Body of pancreas (tissue), 4 donors: Measurements from ENCODE around the gene RBP5. TPM values are rescaled to one million over a fixed set of nuclear protein-coding genes. Genes with fewer than 3 reads are reported as not detected.

ENCODE experiments used
- ATAC-seq: fragments of 150-250 bp; one replicate; pipeline ENCODE4 v1.9.1; 2016
- DNase-seq, 4 donors: peaks; one replicate each; pipeline ENCODE4 v3.0.0-alpha.2; 2019
- H3K27ac ChIP-seq, 4 donors: fragments of 200-600 bp; sonication (generic); 1 replicate in 3 of 4; 2 replicates in 1 of 4; pipeline versions ENCODE4 v1.5.1 to v1.6.1; 2016 to 2019; ENCODE audit warnings: mild to moderate bottlenecking in 1 of 4, mixed read lengths in 1 of 4, moderate library complexity in 1 of 4
- H3K27me3 ChIP-seq, 2 donors: fragments of 200-600 bp; sonication (generic); one replicate each; pipeline ENCODE4 v1.6.0; 2016; ENCODE audit warnings: mild to moderate bottlenecking in 1 of 2
- H3K36me3 ChIP-seq, 2 donors: fragments of 200-600 bp; sonication (generic); replicated peaks in 1 of 2; 2 replicates each; pipeline ENCODE4 v1.5.1; 2016; ENCODE audit warnings: low read depth in 2 of 2; ENCODE audit not compliant: insufficient read depth in 1 of 2
- H3K4me1 ChIP-seq: fragments of 200-600 bp; sonication (generic); one replicate; pipeline ENCODE4 v1.6.0; 2016
- H3K4me3 ChIP-seq, 2 donors: fragments of 200-600 bp; sonication (generic); 1 replicate in 1 of 2; 2 replicates in 1 of 2; pipeline ENCODE4 v1.5.1; 2016 to 2019
- H3K9me3 ChIP-seq, 3 donors: fragments of 200-600 bp; sonication (generic); 1 replicate in 2 of 3; 2 replicates in 1 of 3; pipeline ENCODE4 v1.5.1; 2016
- POLR2A ChIP-seq, 3 donors: fragments of 450-650 bp; IDR thresholded peaks; one replicate each; pipeline ENCODE4 v1.6.1; 2016; ENCODE audit warnings: antibody characterized with exemption in 3 of 3, mild to moderate bottlenecking in 2 of 3
- WGBS, 2 donors: methylation state at CpG; one replicate each; pipeline ENCODE4 v1.1.5; 2017; 5-methylcytosine and 5-hydroxymethylcytosine counted together
- intact Hi-C: fragments of 100-400 bp; cut with DNase I; formaldehyde crosslinking; loops from one replicate; pipeline ENCODE4 v1.15.1; 2023
- total RNA-seq, 2 donors: library from RNA; depleted of rRNA; stranded (reverse); fragments of >200 nt; gene quantifications; one replicate each; pipeline ENCODE4 v1.1.0, GENCODE V29; 2016
- TF ChIP-seq, protein P1 (sequence below), 7 experiments: fragments of 450-650 bp in 4 of 7; fragments of 200-600 bp in 3 of 7; sonication (generic) in 3 of 7; IDR thresholded peaks; one replicate each; pipeline ENCODE4 v1.5.1; 2016 to 2019; ENCODE audit warnings: antibody characterized with exemption in 7 of 7

Gene RBP5
- total RNA-seq, 2 donors from 2014 or later = 1.3 TPM; not detected in 1

DNA sequence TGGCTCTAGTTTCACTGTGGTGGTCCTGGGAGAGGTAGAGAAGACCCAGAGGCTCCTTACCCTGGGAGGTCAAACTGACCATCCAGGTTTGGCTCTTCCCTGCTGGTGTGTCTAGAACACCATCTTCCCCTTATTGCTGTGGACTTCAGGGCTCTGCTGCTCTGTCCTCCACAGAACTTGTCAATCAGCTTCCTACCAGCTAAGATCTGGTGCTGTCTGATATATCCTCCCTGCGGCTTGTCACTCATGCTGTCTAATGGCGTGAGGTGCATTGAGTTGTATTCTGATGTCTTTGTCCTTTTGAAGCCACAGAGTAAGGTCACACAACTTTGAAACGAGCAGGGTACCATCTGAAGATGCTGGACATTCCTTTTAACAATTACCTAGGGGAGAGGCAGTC lies 12.5 kb downstream of the RBP5 start:
- no peak overlapping the region for H3K27ac ChIP-seq
- peaks cover 5% of the 10 kb centered on the region for H3K4me1 ChIP-seq
- ATAC-seq (no peak), DNase-seq (no peak)
- no peak overlapping the region for H3K4me3 ChIP-seq
- no peaks in the 10 kb centered on the region for H3K36me3 ChIP-seq
- intact Hi-C loops = loop anchor here (10.0 kb wide), 1 partner anchor 71 kb away; no protein-coding TSS in a partner anchor
- no peaks in the 10 kb centered on the region for H3K9me3 ChIP-seq
- TF ChIP-seq, protein P1, sequence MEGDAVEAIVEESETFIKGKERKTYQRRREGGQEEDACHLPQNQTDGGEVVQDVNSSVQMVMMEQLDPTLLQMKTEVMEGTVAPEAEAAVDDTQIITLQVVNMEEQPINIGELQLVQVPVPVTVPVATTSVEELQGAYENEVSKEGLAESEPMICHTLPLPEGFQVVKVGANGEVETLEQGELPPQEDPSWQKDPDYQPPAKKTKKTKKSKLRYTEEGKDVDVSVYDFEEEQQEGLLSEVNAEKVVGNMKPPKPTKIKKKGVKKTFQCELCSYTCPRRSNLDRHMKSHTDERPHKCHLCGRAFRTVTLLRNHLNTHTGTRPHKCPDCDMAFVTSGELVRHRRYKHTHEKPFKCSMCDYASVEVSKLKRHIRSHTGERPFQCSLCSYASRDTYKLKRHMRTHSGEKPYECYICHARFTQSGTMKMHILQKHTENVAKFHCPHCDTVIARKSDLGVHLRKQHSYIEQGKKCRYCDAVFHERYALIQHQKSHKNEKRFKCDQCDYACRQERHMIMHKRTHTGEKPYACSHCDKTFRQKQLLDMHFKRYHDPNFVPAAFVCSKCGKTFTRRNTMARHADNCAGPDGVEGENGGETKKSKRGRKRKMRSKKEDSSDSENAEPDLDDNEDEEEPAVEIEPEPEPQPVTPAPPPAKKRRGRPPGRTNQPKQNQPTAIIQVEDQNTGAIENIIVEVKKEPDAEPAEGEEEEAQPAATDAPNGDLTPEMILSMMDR (IDR thresholded peaks at IDR 0.05) = no peak
- TF ChIP-seq POLR2A (IDR thresholded peaks at IDR 0.05) = no peak
- 72 to 73% methylated on average over 3 of the region's 3 CpGs for WGBS, 2 donors
- H3K27me3 ChIP-seq = no peaks in the 10 kb centered on the region

DNA sequence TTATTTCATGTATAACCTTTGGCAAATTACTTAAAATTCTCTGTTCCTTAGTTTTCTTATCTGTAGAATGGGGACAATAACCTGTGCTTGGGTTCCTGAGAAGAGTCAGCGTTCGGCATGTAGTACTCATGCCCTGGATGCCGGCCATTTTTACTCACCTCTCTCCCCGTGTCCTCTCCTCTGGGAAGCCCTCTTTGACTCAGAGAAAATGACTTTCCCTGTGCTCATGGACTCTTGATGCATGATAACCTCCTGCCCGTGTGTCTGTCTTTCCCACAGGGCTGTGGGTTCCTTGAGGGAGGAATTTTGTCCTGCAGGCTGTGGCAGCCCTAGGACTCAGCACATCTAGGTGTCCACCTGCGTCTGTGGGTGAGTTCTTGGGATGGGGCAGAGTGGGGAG lies 13.8 kb downstream of the RBP5 start:
- peaks cover 5% of the 10 kb centered on the region for H3K4me1 ChIP-seq
- intact Hi-C loops = loop anchor here (10.0 kb wide), 1 partner anchor 70 kb away; no protein-coding TSS in a partner anchor
- H3K4me3 ChIP-seq = no peak overlapping the region
- H3K36me3 ChIP-seq = no peaks in the 10 kb centered on the region
- H3K27ac ChIP-seq = no peak overlapping the region
- WGBS, 2 donors = 86 to 87% methylated on average over 6 of the region's 6 CpGs
- H3K9me3 ChIP-seq = no peaks in the 10 kb centered on the region
- TF ChIP-seq, protein P1 (IDR thresholded peaks at IDR 0.05) = no peak
- TF ChIP-seq POLR2A (IDR thresholded peaks at IDR 0.05) = no peak
- no peak for ATAC-seq
- DNase-seq = no peak
- H3K27me3 ChIP-seq = no peaks in the 10 kb centered on the region

DNA sequence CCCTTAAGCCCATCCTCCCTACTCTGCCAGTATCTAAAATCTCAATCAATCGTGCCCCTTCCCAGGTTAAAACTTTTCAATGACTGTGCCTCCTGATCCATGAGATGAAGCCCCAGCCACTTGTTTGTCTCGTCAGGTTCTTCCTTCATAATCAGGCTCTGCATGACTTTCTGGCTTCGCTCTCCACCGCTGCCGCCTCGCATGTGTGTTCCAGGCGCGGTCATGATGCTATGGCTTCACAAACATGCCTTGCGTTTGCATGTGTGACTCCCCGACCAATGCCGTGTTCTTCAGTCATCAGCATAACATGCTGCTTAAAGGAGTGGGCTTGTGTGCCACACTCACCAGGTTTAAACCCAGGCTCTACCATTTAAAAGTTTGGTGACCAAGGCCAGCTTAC lies 14.7 kb downstream of the RBP5 start:
- Histone ChIP-seq H3K4me3 (no peak overlapping the region), H3K27ac (no peak overlapping the region), H3K36me3 (no peaks in the 10 kb centered on the region), H3K27me3 (no peaks in the 10 kb centered on the region), H3K4me1 (peaks cover 12% of the 10 kb centered on the region), H3K9me3 (no peaks in the 10 kb centered on the region)
- intact Hi-C loops = loop anchor here (10.0 kb wide), 1 partner anchor 69 kb away; no protein-coding TSS in a partner anchor
- ATAC-seq (no peak), DNase-seq (no peak)
- TF ChIP-seq, protein P1 (IDR thresholded peaks at IDR 0.05) = no peak
- 77 to 78% methylated on average over 11 of the region's 11 CpGs for whole genome bisulfite sequencing, 2 donors

DNA sequence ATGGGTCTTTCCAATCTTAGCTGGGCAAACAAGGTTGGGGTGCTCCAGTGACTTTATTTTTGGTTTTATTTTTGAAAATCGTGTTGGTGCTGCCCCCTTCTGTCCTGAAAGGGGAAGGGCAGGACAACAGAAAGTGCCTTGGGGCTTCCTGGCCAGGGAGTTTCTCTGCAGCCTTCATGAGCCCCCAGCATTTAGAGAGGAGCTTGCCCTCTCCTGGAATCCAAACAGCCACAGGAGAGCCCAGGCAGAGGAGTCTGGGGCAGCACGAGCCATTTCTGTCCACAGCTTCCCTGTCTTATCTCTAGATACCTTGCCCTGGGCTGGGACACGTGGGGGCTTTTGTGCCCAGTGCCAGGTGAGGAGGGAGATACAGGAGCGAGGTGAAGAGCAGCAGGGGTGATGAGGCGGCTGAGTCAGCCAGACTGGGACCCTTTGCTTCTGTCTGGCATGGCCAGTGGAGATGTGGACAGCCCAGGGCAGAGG lies 15.3 kb downstream of the RBP5 start:
- intact Hi-C loops = loop anchor here (10.0 kb wide), 1 partner anchor 69 kb away; no protein-coding TSS in a partner anchor
- peaks cover 12% of the 10 kb centered on the region for H3K4me1 ChIP-seq
- no peaks in the 10 kb centered on the region for H3K27me3 ChIP-seq
- no peaks in the 10 kb centered on the region for H3K36me3 ChIP-seq
- no peaks in the 10 kb centered on the region for H3K9me3 ChIP-seq
- DNase-seq (peak in 2 of 4 donors; percentile 43 to 46), ATAC-seq (peak; percentile 15)
- 14 to 20% methylated on average over 5 of the region's 5 CpGs for WGBS, 2 donors
- no peak overlapping the region for H3K4me3 ChIP-seq
- H3K27ac ChIP-seq = no peak overlapping the region
- no peak for TF ChIP-seq POLR2A (IDR thresholded peaks at IDR 0.05)
- TF ChIP-seq, protein P1 (IDR thresholded peaks at IDR 0.05) = peak; percentile 73 to 93 (median 80)

DNA sequence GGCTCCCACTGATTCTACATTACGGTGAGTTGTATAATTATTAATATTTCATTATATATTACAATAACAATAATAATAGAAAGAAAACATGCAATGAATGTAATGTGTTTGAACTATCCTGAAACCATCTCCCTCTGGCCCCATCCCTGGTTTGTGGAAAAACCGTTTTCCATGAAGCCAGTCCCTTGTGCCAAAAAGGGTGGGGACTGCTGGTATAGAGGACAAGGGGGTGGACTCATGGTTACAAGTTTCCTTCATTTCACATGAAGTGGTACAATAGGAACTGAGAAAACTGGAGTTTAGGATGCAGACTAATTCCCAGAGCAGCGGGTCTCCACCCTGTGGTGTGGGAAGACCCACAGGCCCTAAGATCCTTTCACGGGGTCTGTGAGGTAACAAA lies 16.6 kb downstream of the RBP5 start:
- no peak overlapping the region for H3K27ac ChIP-seq
- H3K4me1 ChIP-seq = peaks cover 22% of the 10 kb centered on the region
- H3K4me3 ChIP-seq = no peak overlapping the region
- H3K27me3 ChIP-seq = no peaks in the 10 kb centered on the region
- no peak for DNase-seq
- intact Hi-C loops = loop anchor here (10.0 kb wide), 1 partner anchor 67 kb away; no protein-coding TSS in a partner anchor
- no peaks in the 10 kb centered on the region for H3K36me3 ChIP-seq
- no peak for TF ChIP-seq POLR2A (IDR thresholded peaks at IDR 0.05)
- TF ChIP-seq, protein P1 (IDR thresholded peaks at IDR 0.05) = no peak
- no peaks in the 10 kb centered on the region for H3K9me3 ChIP-seq
- no peak for ATAC-seq
- WGBS, 2 donors = 72 to 73% methylated on average over 4 of the region's 4 CpGs
